Spinal cord (tissue), 10 donors: ENCODE measurements around the gene WDR4. TPM values are rescaled to one million over a fixed set of nuclear protein-coding genes. Genes with fewer than 3 reads are reported as not detected.
"Not testable (repeated sequence)": the region's sequence is repeated elsewhere in the genome, so short reads cannot be mapped to it uniquely, and the experiment has no call there.

Experiments
- DNase-seq, 6 donors: peaks; one replicate each; pipeline versions ENCODE4 v3.0.0 to v3.0.0-alpha.2; 2013 to 2015; ENCODE audit warnings: low spot score in 6 of 6, low read depth in 4 of 6
- H3K27ac ChIP-seq: one replicate; pipeline ENCODE4 v1.5.1; 2013; ENCODE audit warnings: low read depth, low read length, control low read depth
- H3K27me3 ChIP-seq: one replicate; pipeline ENCODE4 v1.6.1; 2013; ENCODE audit warnings: low read length; ENCODE audit not compliant: control insufficient read depth, insufficient read depth
- H3K36me3 ChIP-seq: one replicate; pipeline ENCODE4 v1.6.1; 2013; ENCODE audit warnings: low read length; ENCODE audit not compliant: control insufficient read depth, insufficient read depth
- H3K4me1 ChIP-seq: one replicate; pipeline ENCODE4 v1.6.1; 2013; ENCODE audit warnings: low read length; ENCODE audit not compliant: control insufficient read depth, insufficient read depth
- H3K4me3 ChIP-seq: one replicate; pipeline ENCODE4 v1.5.1; 2013; ENCODE audit warnings: low read depth, low read length, control low read depth
- H3K9me3 ChIP-seq: one replicate; pipeline ENCODE4 v1.6.1; 2013; ENCODE audit warnings: low read length; ENCODE audit not compliant: control insufficient read depth, insufficient read depth
- WGBS: methylation state at CpG from one replicate; pipeline ENCODE4 v1.1.5; 2013; ENCODE audit warnings: missing lambda C conversion rate; ENCODE audit not compliant: insufficient coverage; 5-methylcytosine and 5-hydroxymethylcytosine counted together
- polyA plus RNA-seq, 2 donors: library from polyadenylated mRNA; unstranded; fragments of 120-200 nt; gene quantifications; one replicate each; pipeline ENCODE4 v1.2.1, GENCODE V29; 2013; ENCODE audit not compliant: insufficient read length in 2 of 2
- total RNA-seq, 2 donors: library from RNA; depleted of rRNA in 1 of 2; stranded (reverse); fragments of 120-200 nt in 1 of 2; fragments of >200 nt in 1 of 2; gene quantifications; one replicate each; pipeline versions ENCODE4 v1.2.3 to v1.2.4, GENCODE V29; 2013 to 2014
- donor health status: healthy.

The WDR4 gene
- total and polyA plus RNA-seq, 4 donors, result 7.7 to 16.3 (median 10.0) TPM

GRCh38 chr21:42913476-42913875 lies 34.1 kb upstream of the WDR4 start:
- DNase-seq, result no peak
- Histone ChIP-seq H3K27ac (no peak overlapping the region), H3K9me3 (no peaks in the 10 kb centered on the region), H3K27me3 (no peaks in the 10 kb centered on the region), H3K4me1 (no peaks in the 10 kb centered on the region), H3K36me3 (peaks cover 45% of the 10 kb centered on the region), H3K4me3 (no peak overlapping the region)
- WGBS, result 93% methylated on average over 6 of the region's 7 CpGs

- DNase-seq, H3K27me3 ChIP-seq, H3K9me3 ChIP-seq, H3K27ac ChIP-seq, H3K4me3 ChIP-seq, H3K4me1 ChIP-seq: not testable (repeated sequence)
- WGBS, result 82% methylated on average over 2 of the region's 6 CpGs
- H3K36me3 ChIP-seq, result peaks cover 55% of the 10 kb centered on the region
Observed at GRCh38 chr21:42911920-42912319, 32.6 kb upstream of the WDR4 start.

GRCh38 chr21:42908484-42908883 lies 29.1 kb upstream of the WDR4 start:
- WGBS, result 97% methylated on average over 8 of the region's 9 CpGs
- peak in 1 of 6 donors; percentile 15 for DNase-seq
- not testable (repeated sequence) for H3K27me3 ChIP-seq, H3K27ac ChIP-seq, H3K9me3 ChIP-seq, H3K4me3 ChIP-seq, H3K4me1 ChIP-seq
- H3K36me3 ChIP-seq, result peaks cover 78% of the 10 kb centered on the region

- 98% methylated on average over 15 of the region's 16 CpGs for WGBS
- H3K4me1 ChIP-seq, result no peaks in the 10 kb centered on the region
Observed at GRCh38 chr21:42906233-42906632, 26.9 kb upstream of the WDR4 start.

GRCh38 chr21:42905195-42905594 lies 25.9 kb upstream of the WDR4 start:
- 100% methylated on average over 7 of the region's 8 CpGs for WGBS
- no peaks in the 10 kb centered on the region for H3K9me3 ChIP-seq

More at GRCh38 chr21:42906233-42906632, 26.9 kb upstream of the WDR4 start:
- peak in 1 of 6 donors; percentile 73 for DNase-seq
- no peak overlapping the region for H3K4me3 ChIP-seq
- H3K27ac ChIP-seq, result no peak overlapping the region
- H3K36me3 ChIP-seq, result peaks cover 73% of the 10 kb centered on the region
- H3K9me3 ChIP-seq, result no peaks in the 10 kb centered on the region
- no peaks in the 10 kb centered on the region for H3K27me3 ChIP-seq

GRCh38 chr21:42903817-42904216 lies 24.5 kb upstream of the WDR4 start:
- Histone ChIP-seq H3K27me3 (no peaks in the 10 kb centered on the region), H3K36me3 (peaks cover 71% of the 10 kb centered on the region), H3K9me3 (no peaks in the 10 kb centered on the region), H3K27ac (no peak overlapping the region), H3K4me3 (no peak overlapping the region), H3K4me1 (no peaks in the 10 kb centered on the region)
- DNase-seq, result no peak
- WGBS, result 96% methylated on average over 9 of the region's 11 CpGs

More at GRCh38 chr21:42905195-42905594, 25.9 kb upstream of the WDR4 start:
- Histone ChIP-seq H3K27me3 (no peaks in the 10 kb centered on the region), H3K4me3 (no peak overlapping the region), H3K27ac (no peak overlapping the region), H3K36me3 (peaks cover 69% of the 10 kb centered on the region), H3K4me1 (no peaks in the 10 kb centered on the region)
- no peak for DNase-seq

- Histone ChIP-seq H3K4me3 (no peak overlapping the region), H3K4me1 (no peaks in the 10 kb centered on the region), H3K36me3 (peaks cover 59% of the 10 kb centered on the region), H3K27ac (no peak overlapping the region), H3K27me3 (no peaks in the 10 kb centered on the region), H3K9me3 (no peaks in the 10 kb centered on the region)
- DNase-seq, result no peak
- WGBS, result 96% methylated on average over 2 of the region's 4 CpGs
Observed at GRCh38 chr21:42900446-42900845, 21.1 kb upstream of the WDR4 start.

GRCh38 chr21:42892931-42893755 lies 13.8 kb upstream of the WDR4 start, which contains the start of gene NDUFV3:
NDUFV3 (plus strand) TSS chr21:42893309; CDS start chr21:42893334, 25 bp downstream.
- Histone ChIP-seq H3K27me3 (no peaks in the 10 kb centered on the region), H3K9me3 (no peaks in the 10 kb centered on the region), H3K27ac (peak within 1 kb of the TSS; percentile 96), H3K4me3 (peak within 1 kb of the TSS; percentile 75), H3K4me1 (peaks cover 9% of the 10 kb centered on the region), H3K36me3 (peaks cover 11% of the 10 kb centered on the region)
- peak; percentile 91 to 100 (median 98) for DNase-seq
- WGBS, result 0% methylated on average over 87 of the region's 87 CpGs

- no peaks in the 10 kb centered on the region for H3K27me3 ChIP-seq
- H3K4me1 ChIP-seq, result peaks cover 9% of the 10 kb centered on the region
- peak overlapping the region; percentile 96 for H3K27ac ChIP-seq
- DNase-seq, result peak in 1 of 6 donors; percentile 60
- no peaks in the 10 kb centered on the region for H3K9me3 ChIP-seq
- H3K4me3 ChIP-seq, result peak overlapping the region; percentile 73
- H3K36me3 ChIP-seq, result peaks cover 8% of the 10 kb centered on the region
- 16% methylated on average over 6 of the region's 18 CpGs for WGBS
Observed at GRCh38 chr21:42892582-42892930, 13.2 kb upstream of the WDR4 start.

- no peak for DNase-seq
- no peak overlapping the region for H3K27ac ChIP-seq
- H3K36me3 ChIP-seq, result no peaks in the 10 kb centered on the region
- no peaks in the 10 kb centered on the region for H3K27me3 ChIP-seq
- WGBS, result no CpG with 5 or more reads among the region's 5 CpGs
- peaks cover 2% of the 10 kb centered on the region for H3K4me1 ChIP-seq
- no peaks in the 10 kb centered on the region for H3K9me3 ChIP-seq
- H3K4me3 ChIP-seq, result no peak overlapping the region
Observed at GRCh38 chr21:42887326-42887725, 8.0 kb upstream of the WDR4 start.
